H9 (cell line): ENCODE measurements around the gene DAB1. TPM values are rescaled to one million over a fixed set of nuclear protein-coding genes. Genes with fewer than 3 reads are reported as not detected.

Experiments
- DNase-seq: peaks from one replicate; pipeline ENCODE4 v3.0.0-alpha.2; 2017
- H2AFZ ChIP-seq: one replicate; pipeline ENCODE4 v1.6.1; 2013; ENCODE audit warnings: mild to moderate bottlenecking, low read length, control low read depth, moderate library complexity
- H2AK5ac ChIP-seq: 2 replicates; pipeline ENCODE4 v1.6.1; 2013; ENCODE audit warnings: low read length, control low read depth, mixed read lengths; ENCODE audit not compliant: insufficient read length
- H2BK120ac ChIP-seq: one replicate; pipeline ENCODE4 v1.6.1; 2013; ENCODE audit warnings: low read depth, mild to moderate bottlenecking, low read length, control low read depth, inconsistent platforms; ENCODE audit not compliant: poor library complexity, severe bottlenecking
- H2BK12ac ChIP-seq: 2 replicates; pipeline ENCODE4 v1.6.1; 2013; ENCODE audit warnings: low read length, control low read depth, mixed read lengths, low read depth; ENCODE audit not compliant: insufficient read length
- H2BK15ac ChIP-seq: 2 replicates; pipeline ENCODE4 v1.6.1; 2013; ENCODE audit warnings: low read depth, low read length, control low read depth
- H2BK20ac ChIP-seq: one replicate; pipeline ENCODE4 v1.6.1; 2013; ENCODE audit warnings: low read depth, mild to moderate bottlenecking, low read length, control low read depth, inconsistent platforms; ENCODE audit not compliant: poor library complexity, severe bottlenecking
- H2BK5ac ChIP-seq: 2 replicates; pipeline ENCODE4 v1.6.1; 2013; ENCODE audit warnings: low read length, control low read depth, mixed read lengths; ENCODE audit not compliant: insufficient read length
- H3K14ac ChIP-seq: 2 replicates; pipeline ENCODE4 v1.6.1; 2013; ENCODE audit warnings: low read length, control low read depth; ENCODE audit not compliant: insufficient read depth
- H3K18ac ChIP-seq: 2 replicates; pipeline ENCODE4 v1.6.1; 2013; ENCODE audit warnings: low read depth, mild to moderate bottlenecking, mixed read lengths, low read length, control low read depth; ENCODE audit not compliant: insufficient read length
- H3K23ac ChIP-seq: 2 replicates; pipeline ENCODE4 v1.6.1; 2013; ENCODE audit warnings: low read length, control low read depth, mixed read lengths, low read depth; ENCODE audit not compliant: insufficient read length
- H3K23me2 ChIP-seq: 2 replicates; pipeline ENCODE4 v1.6.1; 2013; ENCODE audit warnings: low read depth, mild to moderate bottlenecking, mixed read lengths, low read length, control low read depth; ENCODE audit not compliant: insufficient read length, poor library complexity, severe bottlenecking
- H3K27ac ChIP-seq: 2 replicates; pipeline ENCODE4 v1.5.1; 2013; ENCODE audit warnings: low read length, control low read depth, mixed read lengths, low read depth; ENCODE audit not compliant: insufficient read length
- H3K27me3 ChIP-seq: 2 replicates; pipeline ENCODE4 v1.6.1; 2013; ENCODE audit warnings: low read length, control low read depth, inconsistent platforms; ENCODE audit not compliant: insufficient read depth
- H3K4ac ChIP-seq: 2 replicates; pipeline ENCODE4 v1.6.1; 2013; ENCODE audit warnings: low read depth, mild to moderate bottlenecking, control low read depth, inconsistent platforms, low read length, moderate library complexity
- H3K4me1 ChIP-seq: 2 replicates; pipeline ENCODE4 v1.6.1; 2013; ENCODE audit warnings: low read length, control low read depth, inconsistent platforms; ENCODE audit not compliant: insufficient read depth
- H3K4me2 ChIP-seq: 2 replicates; pipeline ENCODE4 v1.6.1; 2013; ENCODE audit warnings: low read length, control low read depth, mixed read lengths; ENCODE audit not compliant: insufficient read length, insufficient read depth
- H3K56ac ChIP-seq: 2 replicates; pipeline ENCODE4 v1.6.1; 2013; ENCODE audit warnings: low read depth, mild to moderate bottlenecking, mixed read lengths, low read length, control low read depth; ENCODE audit not compliant: insufficient read length
- H3K79me1 ChIP-seq: 2 replicates; pipeline ENCODE4 v1.6.1; 2013; ENCODE audit warnings: low read depth, mild to moderate bottlenecking, moderate library complexity, low read length, control low read depth, inconsistent platforms; ENCODE audit not compliant: insufficient read depth, poor library complexity, severe bottlenecking
- H3K79me2 ChIP-seq: 2 replicates; pipeline ENCODE4 v1.6.1; 2013; ENCODE audit warnings: low read length, control low read depth, inconsistent platforms; ENCODE audit not compliant: insufficient read depth
- H3K9ac ChIP-seq: 2 replicates; pipeline ENCODE4 v1.6.1; 2013; ENCODE audit warnings: low read length, control low read depth, mixed read lengths; ENCODE audit not compliant: insufficient read length; ENCODE audit errors: extremely low read depth
- H3K9me3 ChIP-seq: one replicate; pipeline ENCODE4 v1.6.1; 2013; ENCODE audit warnings: low read depth, low read length, inconsistent platforms; ENCODE audit not compliant: control insufficient read depth
- H3T11ph ChIP-seq: one replicate; pipeline ENCODE4 v1.6.1; 2013; ENCODE audit warnings: mild to moderate bottlenecking, low read length, control low read depth, inconsistent platforms
- H4K20me1 ChIP-seq: one replicate; pipeline ENCODE4 v1.6.1; 2013; ENCODE audit not compliant: control insufficient read depth, insufficient read length, insufficient read depth
- H4K5ac ChIP-seq: 2 replicates; pipeline ENCODE4 v1.6.1; 2013; ENCODE audit warnings: low read depth, mild to moderate bottlenecking, mixed read lengths, low read length, control low read depth; ENCODE audit not compliant: insufficient read length
- H4K8ac ChIP-seq: replicated peaks from 2 replicates; pipeline ENCODE4 v1.6.1; 2013; ENCODE audit warnings: low read length, control low read depth, mixed read lengths, low read depth; ENCODE audit not compliant: insufficient read length
- H4K91ac ChIP-seq: 2 replicates; pipeline ENCODE4 v1.6.1; 2013; ENCODE audit warnings: low read depth, mild to moderate bottlenecking, moderate library complexity, mixed read lengths, low read length, control low read depth; ENCODE audit not compliant: insufficient read length
- H3K27ac Mint-ChIP-seq, 3 experiments: 2 replicates in 2 of 3; 3 replicates in 1 of 3; pipeline ENCODE4 v1.8.0; 2020 to 2021; ENCODE audit warnings: mixed read lengths in 3 of 3, mild to moderate bottlenecking in 1 of 3, moderate library complexity in 1 of 3
- H3K27me3 Mint-ChIP-seq: 2 replicates; pipeline ENCODE4 v1.8.0; 2021; ENCODE audit warnings: low read depth, mild to moderate bottlenecking, moderate library complexity, mixed read lengths
- H3K36me3 Mint-ChIP-seq, 3 experiments: 2 replicates in 2 of 3; 3 replicates in 1 of 3; pipeline ENCODE4 v1.8.0; 2020 to 2021; ENCODE audit warnings: low read depth in 3 of 3, mixed read lengths in 3 of 3; ENCODE audit not compliant: insufficient read depth in 1 of 3
- H3K4me1 Mint-ChIP-seq, 2 experiments: 2 replicates each; pipeline ENCODE4 v1.8.0; 2020; ENCODE audit warnings: mixed read lengths in 2 of 2
- H3K4me3 Mint-ChIP-seq, 2 experiments: 2 replicates in 1 of 2; 3 replicates in 1 of 2; pipeline ENCODE4 v1.8.0; 2020 to 2021; ENCODE audit warnings: mild to moderate bottlenecking in 2 of 2, mixed read lengths in 2 of 2, moderate library complexity in 1 of 2
- H3K9me3 Mint-ChIP-seq, 2 experiments: 2 replicates in 1 of 2; 3 replicates in 1 of 2; pipeline ENCODE4 v1.8.0; 2020; ENCODE audit warnings: mild to moderate bottlenecking in 2 of 2, mixed read lengths in 2 of 2, moderate library complexity in 1 of 2
- CTCF ChIP-seq: fragments of 200-600 bp; sonication (generic); conservative IDR thresholded peaks from 3 replicates; pipeline ENCODE4 v1.8.0; 2021; ENCODE audit warnings: antibody characterized with exemption, mild to moderate bottlenecking
- WGBS: extraction: QIAGEN DNeasy Blood & Tissue Kit; methylation state at CpG from one replicate; pipeline ENCODE4 v1.1.7; 2013; ENCODE audit warnings: missing lambda C conversion rate, low lambda C conversion rate, mixed read lengths; ENCODE audit not compliant: insufficient read length; ENCODE audit errors: extremely low coverage; 5-methylcytosine and 5-hydroxymethylcytosine counted together
- total RNA-seq: library from RNA; stranded (reverse); gene quantifications from 2 replicates; pipeline ENCODE4 v1.2.1, GENCODE V29; 2021

Gene DAB1
- total RNA-seq, 1 experiment from 2014 or later, result 9.3 TPM

GRCh38 chr1:57272601-57273000 is 151.3 kb downstream of the DAB1 start:
- Histone ChIP-seq H3K23ac (no peak overlapping the region), H4K8ac (no peak overlapping the region), H3K9me3 (no peaks in the 10 kb centered on the region), H2BK12ac (no peak overlapping the region), H3K27ac (no peak overlapping the region), H3T11ph (no peak overlapping the region), H3K56ac (no peak overlapping the region), H2BK5ac (no peak overlapping the region), H3K9ac (no peak overlapping the region), H3K23me2 (no peaks in the 10 kb centered on the region), H3K4ac (no peak overlapping the region), H3K79me1 (no peaks in the 10 kb centered on the region), H3K4me1 (no peaks in the 10 kb centered on the region; the same call in 1 of the 2 replicates), H3K14ac (no peak overlapping the region), H2AK5ac (no peak overlapping the region), H3K18ac (no peak overlapping the region), H2BK15ac (no peak overlapping the region), H3K4me2 (no peak overlapping the region), H3K27me3 (no peaks in the 10 kb centered on the region), H2AFZ (no peak overlapping the region), H3K79me2 (no peaks in the 10 kb centered on the region), H4K91ac (no peak overlapping the region), H2BK20ac (no peak overlapping the region), H4K5ac (no peak overlapping the region), H4K20me1 (no peaks in the 10 kb centered on the region), H2BK120ac (no peak overlapping the region)
- peaks cover 13 to 22% of the 10 kb centered on the region in 2 experiments for H3K4me1 Mint-ChIP-seq
- no CpG with 5 or more reads among the region's 2 CpGs for WGBS
- peaks cover 3% of the 10 kb centered on the region for H3K27me3 Mint-ChIP-seq
- DNase-seq, result no peak
- no peaks in the 10 kb centered on the region for H3K9me3 Mint-ChIP-seq
- no peaks in the 10 kb centered on the region for H3K36me3 Mint-ChIP-seq
- no peak for TF ChIP-seq CTCF
- H3K27ac Mint-ChIP-seq, result no peak overlapping the region; a peak in 3 of 7 replicates
- no peak overlapping the region for H3K4me3 Mint-ChIP-seq
